ENCODE measurements around the gene TIMELESS.

GRCh38 chr12:56450241-56450640 lies 1.0 kb upstream of the TIMELESS start:
- TF ChIP-seq, protein P1, sequence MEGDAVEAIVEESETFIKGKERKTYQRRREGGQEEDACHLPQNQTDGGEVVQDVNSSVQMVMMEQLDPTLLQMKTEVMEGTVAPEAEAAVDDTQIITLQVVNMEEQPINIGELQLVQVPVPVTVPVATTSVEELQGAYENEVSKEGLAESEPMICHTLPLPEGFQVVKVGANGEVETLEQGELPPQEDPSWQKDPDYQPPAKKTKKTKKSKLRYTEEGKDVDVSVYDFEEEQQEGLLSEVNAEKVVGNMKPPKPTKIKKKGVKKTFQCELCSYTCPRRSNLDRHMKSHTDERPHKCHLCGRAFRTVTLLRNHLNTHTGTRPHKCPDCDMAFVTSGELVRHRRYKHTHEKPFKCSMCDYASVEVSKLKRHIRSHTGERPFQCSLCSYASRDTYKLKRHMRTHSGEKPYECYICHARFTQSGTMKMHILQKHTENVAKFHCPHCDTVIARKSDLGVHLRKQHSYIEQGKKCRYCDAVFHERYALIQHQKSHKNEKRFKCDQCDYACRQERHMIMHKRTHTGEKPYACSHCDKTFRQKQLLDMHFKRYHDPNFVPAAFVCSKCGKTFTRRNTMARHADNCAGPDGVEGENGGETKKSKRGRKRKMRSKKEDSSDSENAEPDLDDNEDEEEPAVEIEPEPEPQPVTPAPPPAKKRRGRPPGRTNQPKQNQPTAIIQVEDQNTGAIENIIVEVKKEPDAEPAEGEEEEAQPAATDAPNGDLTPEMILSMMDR (IDR thresholded peaks at IDR 0.05 in 8 of 11, conservative IDR thresholded peaks at IDR 0.05 in 3 of 11) = no peak
- TF ChIP-seq POLR2AphosphoS5 (IDR thresholded peaks at IDR 0.05) (no peak), POLR2A (IDR thresholded peaks at IDR 0.05) (no peak)
